Neural crest cell (in vitro differentiated cells): ENCODE data around the gene SAG. TPM values are rescaled to one million over a fixed set of nuclear protein-coding genes. Genes with fewer than 3 reads are reported as not detected.

Experiments
- DNase-seq: peaks from one replicate; pipeline ENCODE4 v3.0.0; 2021; ENCODE audit warnings: low read depth, mixed read lengths, low spot score
- H3K27ac Mint-ChIP-seq: one replicate; pipeline ENCODE4 v1.8.0; 2021; ENCODE audit warnings: mild to moderate bottlenecking, mixed read lengths; ENCODE audit not compliant: unreplicated experiment
- H3K27me3 Mint-ChIP-seq: 2 replicates; pipeline ENCODE4 v1.8.0; 2021; ENCODE audit warnings: low read depth, mild to moderate bottlenecking, mixed read lengths
- H3K36me3 Mint-ChIP-seq: 2 replicates; pipeline ENCODE4 v1.8.0; 2021; ENCODE audit warnings: low read depth, mild to moderate bottlenecking, mixed read lengths
- H3K4me1 Mint-ChIP-seq: 2 replicates; pipeline ENCODE4 v1.8.0; 2021; ENCODE audit warnings: mixed read lengths
- H3K4me3 Mint-ChIP-seq: one replicate; pipeline ENCODE4 v1.8.0; 2021; ENCODE audit warnings: mild to moderate bottlenecking, mixed read lengths
- H3K9me3 Mint-ChIP-seq: 2 replicates; pipeline ENCODE4 v1.8.0; 2021; ENCODE audit warnings: mixed read lengths
- CTCF ChIP-seq: fragments of 200-600 bp; sonication (generic); conservative IDR thresholded peaks from 2 replicates; pipeline ENCODE4 v1.5.0; 2021; ENCODE audit warnings: antibody characterized with exemption, mild to moderate bottlenecking
- total RNA-seq: library from RNA; stranded (reverse); gene quantifications from 2 replicates; pipeline ENCODE4 v1.2.1, GENCODE V29; 2021

SAG gene
- total RNA-seq, 1 donor from 2014 or later: not detected

DNA sequence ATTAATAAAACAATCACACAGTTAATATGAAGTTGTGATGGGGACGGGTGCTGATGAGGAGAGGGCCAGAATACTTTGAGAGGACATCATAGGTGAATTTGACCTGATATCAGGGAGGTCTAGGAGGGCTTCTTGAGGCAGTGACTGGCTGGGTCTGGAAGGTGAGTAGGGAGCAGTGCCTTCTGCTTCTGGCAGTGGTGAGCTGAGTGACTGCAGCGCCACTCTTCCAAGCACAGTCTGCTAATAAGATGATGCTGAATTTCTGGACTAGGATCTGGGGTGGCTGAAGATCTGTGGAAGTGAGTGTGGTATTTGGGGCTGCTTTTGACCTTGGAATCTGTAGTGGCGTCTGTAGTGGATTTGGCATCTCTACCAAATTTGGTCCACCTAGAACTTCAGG is 52.2 kb downstream of the SAG start:
- peaks cover 12% of the 10 kb centered on the region for H3K36me3 Mint-ChIP-seq

DNA sequence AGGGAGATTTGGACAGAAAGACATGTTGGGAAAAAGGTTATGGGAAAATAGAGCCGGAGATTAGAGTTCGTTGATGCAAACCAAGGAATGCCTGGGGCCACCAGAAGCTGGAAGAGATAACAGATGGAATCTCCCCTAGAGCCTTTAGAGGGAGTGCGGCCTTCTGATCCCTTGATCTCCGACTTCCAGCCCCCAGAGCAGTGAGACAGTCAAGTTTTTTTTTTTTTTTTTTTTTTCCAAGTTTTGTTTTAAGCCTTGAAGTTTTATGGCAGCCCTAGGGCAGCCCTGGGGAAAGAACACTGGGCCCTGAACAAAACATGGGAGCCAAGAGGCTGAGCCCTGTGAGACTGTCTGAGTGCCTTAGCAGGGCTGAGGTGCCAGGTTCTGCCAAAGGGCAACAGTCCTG is 53.2 kb downstream of the SAG start:
- Mint-ChIP-seq H3K9me3 (peaks cover 2% of the 10 kb centered on the region), H3K36me3 (peaks cover 12% of the 10 kb centered on the region), H3K27ac (no peak overlapping the region), H3K4me3 (peak overlapping the region; percentile 14), H3K27me3 (no peaks in the 10 kb centered on the region), H3K4me1 (peaks cover 30% of the 10 kb centered on the region)
- DNase-seq: no peak
- TF ChIP-seq CTCF: no peak

More for the DNA sequence above, 52.2 kb downstream of the SAG start:
- H3K4me1 Mint-ChIP-seq: peaks cover 34% of the 10 kb centered on the region
- no peaks in the 10 kb centered on the region for H3K27me3 Mint-ChIP-seq
- TF ChIP-seq CTCF: no peak
- no peak for DNase-seq
- peaks cover 2% of the 10 kb centered on the region for H3K9me3 Mint-ChIP-seq
- no peak overlapping the region for H3K4me3 Mint-ChIP-seq
- H3K27ac Mint-ChIP-seq: no peak overlapping the region

- peak overlapping the region; percentile 57 for H3K27ac Mint-ChIP-seq
- H3K9me3 Mint-ChIP-seq: peaks cover 2% of the 10 kb centered on the region
- TF ChIP-seq CTCF: no peak
- DNase-seq: no peak
- no peaks in the 10 kb centered on the region for H3K27me3 Mint-ChIP-seq
- no peak overlapping the region for H3K4me3 Mint-ChIP-seq
- peaks cover 10% of the 10 kb centered on the region for H3K36me3 Mint-ChIP-seq
- H3K4me1 Mint-ChIP-seq: peaks cover 30% of the 10 kb centered on the region
These were observed 53.7 kb downstream of the SAG start for GRCh38 chr2:233361297-233361696.

DNA sequence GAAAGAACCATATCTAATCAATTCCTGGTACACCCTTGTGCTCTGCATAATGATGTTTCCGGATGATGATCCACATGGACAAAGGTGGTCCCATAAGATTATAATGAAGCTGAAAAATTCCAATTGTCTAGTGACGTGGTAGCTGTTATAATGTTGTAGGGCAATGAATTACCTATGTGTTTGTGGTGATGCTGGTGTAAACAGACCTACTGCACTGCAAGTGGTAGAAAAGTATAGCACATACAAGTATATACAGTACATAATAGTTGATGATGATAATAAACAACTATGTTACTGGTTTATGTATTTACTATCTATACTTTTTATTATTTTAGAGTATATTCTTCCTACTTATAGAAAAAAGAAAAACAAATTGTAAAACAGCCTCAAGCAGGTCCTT is 55.1 kb downstream of the SAG start:
- no peak for TF ChIP-seq CTCF
- H3K27me3 Mint-ChIP-seq: no peaks in the 10 kb centered on the region
- peaks cover 10% of the 10 kb centered on the region for H3K36me3 Mint-ChIP-seq
- H3K9me3 Mint-ChIP-seq: peaks cover 2% of the 10 kb centered on the region
- no peak overlapping the region for H3K4me3 Mint-ChIP-seq
- peaks cover 21% of the 10 kb centered on the region for H3K4me1 Mint-ChIP-seq
- DNase-seq: no peak
- no peak overlapping the region for H3K27ac Mint-ChIP-seq

DNA sequence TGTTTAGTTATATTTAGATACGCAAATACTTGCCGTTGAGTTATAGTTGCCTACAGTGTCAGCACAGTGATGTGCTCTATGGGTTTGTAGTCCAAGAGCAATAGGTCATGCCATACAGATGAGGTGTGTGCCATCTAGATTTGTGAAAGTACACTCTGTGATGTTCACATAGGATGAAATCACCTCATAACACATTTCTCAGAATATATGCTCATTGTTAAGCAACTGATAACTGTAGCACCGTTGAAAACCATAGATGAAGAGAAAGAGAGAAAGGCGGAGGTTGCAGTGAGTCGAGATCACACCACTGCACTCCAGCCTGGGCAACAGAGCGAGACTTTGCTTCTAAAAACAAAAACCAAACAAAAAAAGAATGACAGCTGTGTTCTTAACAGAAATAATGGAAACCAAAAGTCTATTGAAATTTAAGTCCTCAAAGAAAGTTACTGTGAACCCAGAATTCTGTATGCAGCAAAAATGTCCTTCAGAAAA is 56.2 kb downstream of the SAG start:
- no peak overlapping the region for H3K27ac Mint-ChIP-seq
- peaks cover 2% of the 10 kb centered on the region for H3K9me3 Mint-ChIP-seq

More for the DNA sequence above, 56.2 kb downstream of the SAG start:
- no peak overlapping the region for H3K4me3 Mint-ChIP-seq
- peaks cover 23% of the 10 kb centered on the region for H3K4me1 Mint-ChIP-seq
- H3K27me3 Mint-ChIP-seq: no peaks in the 10 kb centered on the region
- DNase-seq: no peak
- peaks cover 7% of the 10 kb centered on the region for H3K36me3 Mint-ChIP-seq
- TF ChIP-seq CTCF: no peak
